ENCODE results near the gene DHRS12.
A peak's percentile ranks its signal among the peaks of the same experiment; 100 is the strongest.

Gene DHRS12

GRCh38 chr13:51764184-51765141 is 39.5 kb downstream of the DHRS12 start:
- DNase-seq (ENCODE audit: low read depth in 4 of 4, low spot score in 1 of 4), result peak; percentile 34 to 62 (median 51)

GRCh38 chr13:51763486-51763885 is 40.5 kb downstream of the DHRS12 start:
- DNase-seq (ENCODE audit: low read depth in 4 of 4, low spot score in 1 of 4), result no peak

GRCh38 chr13:51761643-51762350 is 42.2 kb downstream of the DHRS12 start:
- no peak for DNase-seq (ENCODE audit: low read depth in 4 of 4, low spot score in 1 of 4)

- no peak for DNase-seq (ENCODE audit: low read depth in 4 of 4, low spot score in 1 of 4)
Measured at GRCh38 chr13:51760592-51760991, 43.4 kb downstream of the DHRS12 start.

GRCh38 chr13:51759240-51759639 is 44.7 kb downstream of the DHRS12 start:
- no peak for DNase-seq (ENCODE audit: low read depth in 4 of 4, low spot score in 1 of 4)

- DNase-seq (ENCODE audit: low read depth in 4 of 4, low spot score in 1 of 4), result no peak
Measured at GRCh38 chr13:51758691-51759090, 45.3 kb downstream of the DHRS12 start.

GRCh38 chr13:51756651-51757050 is 47.3 kb downstream of the DHRS12 start:
- DNase-seq (ENCODE audit: low read depth in 4 of 4, low spot score in 1 of 4), result no peak

GRCh38 chr13:51747438-51748434 is 56.2 kb downstream of the DHRS12 start:
- no peak for DNase-seq (ENCODE audit: low read depth in 4 of 4, low spot score in 1 of 4)

GRCh38 chr13:51746802-51747201 is 57.2 kb downstream of the DHRS12 start:
- DNase-seq (ENCODE audit: low read depth in 4 of 4, low spot score in 1 of 4), result no peak

- no peak for DNase-seq (ENCODE audit: low read depth in 4 of 4, low spot score in 1 of 4)
Measured at GRCh38 chr13:51745243-51745642, 58.7 kb downstream of the DHRS12 start.

GRCh38 chr13:51742611-51743010 is 61.4 kb downstream of the DHRS12 start:
- no peak for DNase-seq (ENCODE audit: low read depth in 4 of 4, low spot score in 1 of 4)

- DNase-seq (ENCODE audit: low read depth in 4 of 4, low spot score in 1 of 4), result no peak
Measured at GRCh38 chr13:51742031-51742430, 61.9 kb downstream of the DHRS12 start.

GRCh38 chr13:51740698-51741097 is 63.3 kb downstream of the DHRS12 start:
- DNase-seq (ENCODE audit: low read depth in 4 of 4, low spot score in 1 of 4), result no peak

- no peak for DNase-seq (ENCODE audit: low read depth in 4 of 4, low spot score in 1 of 4)
Measured at GRCh38 chr13:51739027-51739764, 64.8 kb downstream of the DHRS12 start.

- no peak for DNase-seq (ENCODE audit: low read depth in 4 of 4, low spot score in 1 of 4)
Measured at GRCh38 chr13:51738226-51738905, 65.6 kb downstream of the DHRS12 start.

GRCh38 chr13:51737609-51738008 is 66.4 kb downstream of the DHRS12 start:
- DNase-seq (ENCODE audit: low read depth in 4 of 4, low spot score in 1 of 4), result no peak

GRCh38 chr13:51734786-51735185 is 69.2 kb downstream of the DHRS12 start:
- no peak for DNase-seq (ENCODE audit: low read depth in 4 of 4, low spot score in 1 of 4)

GRCh38 chr13:51733374-51734298 is 70.3 kb downstream of the DHRS12 start:
- no peak for DNase-seq (ENCODE audit: low read depth in 4 of 4, low spot score in 1 of 4)

- no peak for DNase-seq (ENCODE audit: low read depth in 4 of 4, low spot score in 1 of 4)
Measured at GRCh38 chr13:51731759-51732158, 72.2 kb downstream of the DHRS12 start.

All from stimulated activated CD4-positive, alpha-beta T cell treated with anti-CD3 and anti-CD28 coated beads, Interleukin-1b, Interleukin-23, amount 100 ng/mL, for 24 hours (primary cell).